ENCODE measurements around the gene ERCC6L.
"Not testable (repeated sequence)": the region's sequence is repeated elsewhere in the genome, so short reads cannot be mapped to it uniquely, and the experiment has no call there.

Gene ERCC6L

GRCh38 chrX:72247206-72247942, 8.5 kb upstream of the ERCC6L start:
- DNase-seq = no peak

DNA sequence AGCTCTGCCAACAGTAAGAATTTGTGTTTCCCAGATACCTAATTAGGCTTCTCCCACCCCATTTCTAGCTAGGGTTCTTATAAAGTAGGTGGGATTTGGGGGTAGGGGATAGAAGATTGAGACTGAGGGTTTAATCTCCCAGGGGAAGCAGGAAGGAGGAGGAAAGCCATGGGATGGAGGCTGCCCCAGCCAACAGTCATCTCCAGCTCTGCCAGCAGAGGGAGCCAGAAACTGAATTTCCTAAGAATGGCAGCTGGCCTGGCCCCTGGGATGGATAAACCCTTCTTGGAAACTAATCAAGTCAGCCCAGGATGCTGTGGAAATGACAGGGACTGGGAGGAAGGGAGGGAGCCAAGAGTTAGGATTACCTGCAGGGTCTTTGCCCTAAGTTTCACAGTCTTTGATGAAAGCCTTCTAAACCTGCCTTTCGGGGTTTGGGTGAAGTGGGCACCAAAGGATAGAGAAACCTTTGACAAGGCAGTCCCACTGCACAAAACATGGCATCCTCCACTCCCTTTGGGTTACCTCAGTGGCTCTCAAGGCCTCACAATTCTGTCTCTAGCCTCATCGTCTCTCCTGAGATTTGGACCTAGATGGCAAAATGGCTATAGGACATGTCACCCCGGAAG, 6.7 kb upstream of the ERCC6L start:
- peak in 1 of 2 experiments; percentile 66 for DNase-seq

- no peak for DNase-seq
Measured at GRCh38 chrX:72243472-72243871, 4.6 kb upstream of the ERCC6L start.

DNA sequence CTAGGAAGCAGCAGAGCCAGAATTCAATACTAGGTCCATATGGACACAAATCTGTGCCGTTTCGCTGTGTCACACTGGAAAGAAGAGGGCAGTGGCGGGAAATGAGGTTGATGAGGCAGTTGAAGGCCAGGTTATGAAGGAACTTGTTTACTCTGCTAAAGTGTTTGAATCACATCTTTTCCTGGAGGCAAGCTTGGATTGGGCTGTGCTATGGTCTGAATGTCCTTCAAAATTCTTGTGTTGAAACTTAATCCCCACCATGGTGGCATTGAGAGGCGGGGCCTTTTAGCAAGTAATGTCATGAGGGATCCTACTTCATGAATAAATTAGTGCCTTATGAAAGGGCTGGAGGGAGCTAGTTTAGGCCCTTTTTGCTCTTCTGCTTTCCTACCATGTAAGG, 2.1 kb upstream of the ERCC6L start:
- DNase-seq = no peak

DNA sequence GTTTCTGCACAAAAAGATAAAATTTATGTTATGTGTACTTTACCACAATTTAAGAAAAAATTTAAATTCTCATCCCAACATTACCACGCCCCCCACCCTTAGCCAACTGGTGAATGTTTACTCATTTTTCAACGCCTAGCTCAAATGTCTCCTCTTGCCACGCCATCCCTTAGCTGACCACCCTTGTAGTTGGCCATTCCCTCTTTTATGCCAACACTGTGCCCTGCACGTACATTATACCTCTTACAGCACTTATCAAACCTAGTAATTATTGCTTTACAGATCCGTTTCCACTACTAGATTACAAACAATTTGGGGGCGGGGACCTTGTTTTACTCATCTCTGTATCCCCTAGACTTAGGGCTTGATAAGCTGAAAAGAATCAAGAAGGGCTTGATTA, 644 bp downstream of the ERCC6L start:
- no peak for DNase-seq

GRCh38 chrX:72236841-72237240, 2.0 kb downstream of the ERCC6L start:
- DNase-seq = no peak

DNA sequence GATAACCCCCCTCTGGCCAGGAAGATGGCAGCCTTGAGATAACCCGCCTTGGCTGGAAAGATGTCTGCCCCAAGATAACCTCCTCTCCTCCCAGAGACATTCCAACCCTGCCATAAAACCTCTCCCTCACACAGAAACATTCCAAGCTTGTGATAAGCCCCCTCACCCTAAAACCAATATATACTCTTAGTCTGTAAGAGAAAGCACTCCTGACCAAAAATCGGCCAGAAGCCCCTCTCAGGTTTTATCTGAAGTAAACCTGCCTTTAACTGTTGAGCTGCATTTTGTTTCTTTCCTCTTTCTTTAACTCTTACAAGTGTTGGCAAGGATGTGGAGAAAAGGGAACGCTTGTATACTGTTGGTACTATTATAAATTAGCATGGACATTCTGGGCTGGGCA, 8.5 kb downstream of the ERCC6L start:
- no peak for DNase-seq

DNA sequence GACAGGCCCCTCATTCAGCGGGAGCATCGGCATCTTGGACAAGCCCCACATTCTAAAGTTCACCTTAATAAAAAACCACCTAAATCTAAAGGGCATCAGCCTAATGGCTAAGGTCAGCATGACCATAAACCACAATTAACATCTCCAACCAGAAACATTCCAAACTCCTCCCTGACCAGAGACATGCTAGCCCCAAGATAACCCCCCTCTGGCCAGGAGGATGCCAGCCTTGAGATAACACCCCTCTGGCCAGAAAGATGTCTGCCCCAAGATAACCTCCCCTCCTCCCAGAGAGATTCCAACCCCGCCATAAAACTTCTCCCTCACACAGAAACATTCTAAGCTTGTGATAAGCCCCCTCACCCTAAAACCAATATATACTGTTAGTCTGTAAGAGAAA, 18.5 kb downstream of the ERCC6L start:
- not testable (repeated sequence) for DNase-seq

DNA sequence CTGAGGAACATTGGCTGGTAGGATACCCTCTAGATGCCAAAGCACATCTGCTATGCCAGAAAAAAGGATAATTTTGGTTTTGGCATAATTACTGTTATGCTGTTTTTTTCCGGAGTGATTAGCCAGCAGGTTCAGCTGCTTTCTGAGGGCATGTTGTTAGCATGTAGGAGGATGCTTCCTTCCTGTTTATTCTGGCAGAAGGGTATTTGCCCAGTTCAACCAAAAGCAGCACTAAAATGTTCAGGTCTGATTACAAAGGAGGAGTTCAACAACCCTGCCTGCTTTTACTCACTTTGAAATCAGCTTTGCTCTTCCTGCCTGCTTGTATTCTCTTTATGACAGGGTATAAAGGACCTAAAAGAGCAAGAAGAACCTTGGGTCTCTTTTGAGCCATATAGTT, 21.9 kb downstream of the ERCC6L start:
- no peak for DNase-seq

DNA sequence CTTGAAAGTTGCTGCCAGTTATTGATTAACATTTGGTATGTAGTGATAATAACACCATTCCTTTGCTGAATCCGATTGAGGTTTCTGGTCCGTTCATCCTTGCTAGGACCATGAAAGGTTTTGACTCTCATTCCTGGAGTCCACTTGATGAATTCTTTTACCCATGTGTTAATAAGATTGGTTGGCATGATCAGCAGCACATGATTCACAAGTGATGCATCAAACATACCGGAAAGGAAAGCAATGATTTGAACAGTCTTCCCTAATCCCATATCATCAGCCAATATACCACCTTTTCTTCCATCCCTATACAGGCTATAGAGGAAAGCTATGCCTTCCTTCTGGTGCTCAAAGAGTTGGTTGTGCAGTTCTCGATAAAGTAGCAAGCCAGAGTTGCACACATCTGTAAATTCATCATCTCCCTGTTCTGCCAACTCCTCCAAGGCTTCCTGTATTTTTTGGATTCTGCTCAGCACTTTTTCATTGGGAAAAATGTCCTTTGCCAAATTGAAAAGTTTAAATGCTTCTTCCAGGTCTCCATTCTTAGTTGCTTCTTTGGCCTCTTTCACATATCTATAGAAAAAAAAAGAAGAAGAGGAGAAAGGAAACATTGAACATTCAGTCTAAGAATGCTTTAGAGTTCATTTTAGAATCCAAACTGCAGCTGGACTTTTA, 30.6 kb downstream of the ERCC6L start:
- no peak for DNase-seq

DNA sequence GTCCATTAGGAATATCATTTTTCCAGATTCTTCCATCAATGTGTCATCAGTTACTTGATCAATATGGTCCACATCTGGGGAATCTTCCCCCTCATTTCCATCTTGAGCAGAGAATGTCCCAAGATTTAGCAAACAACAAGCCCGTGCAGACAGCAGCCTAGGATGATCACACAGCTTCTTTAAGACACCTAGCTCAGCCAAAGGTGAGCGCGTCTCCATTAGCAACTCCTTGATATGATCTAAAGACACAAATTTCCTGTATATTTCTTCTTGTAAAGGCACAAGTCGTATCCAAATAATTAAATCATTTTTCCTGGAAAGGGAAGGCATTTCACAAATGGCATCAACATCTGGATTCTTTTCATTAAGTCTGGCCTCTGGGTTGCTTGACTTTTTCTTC, 31.5 kb downstream of the ERCC6L start:
- DNase-seq = no peak

- DNase-seq = no peak
Measured at GRCh38 chrX:72205706-72206105, 33.1 kb downstream of the ERCC6L start.

- no peak for DNase-seq
Measured at GRCh38 chrX:72203421-72203820, 35.4 kb downstream of the ERCC6L start.

DNA sequence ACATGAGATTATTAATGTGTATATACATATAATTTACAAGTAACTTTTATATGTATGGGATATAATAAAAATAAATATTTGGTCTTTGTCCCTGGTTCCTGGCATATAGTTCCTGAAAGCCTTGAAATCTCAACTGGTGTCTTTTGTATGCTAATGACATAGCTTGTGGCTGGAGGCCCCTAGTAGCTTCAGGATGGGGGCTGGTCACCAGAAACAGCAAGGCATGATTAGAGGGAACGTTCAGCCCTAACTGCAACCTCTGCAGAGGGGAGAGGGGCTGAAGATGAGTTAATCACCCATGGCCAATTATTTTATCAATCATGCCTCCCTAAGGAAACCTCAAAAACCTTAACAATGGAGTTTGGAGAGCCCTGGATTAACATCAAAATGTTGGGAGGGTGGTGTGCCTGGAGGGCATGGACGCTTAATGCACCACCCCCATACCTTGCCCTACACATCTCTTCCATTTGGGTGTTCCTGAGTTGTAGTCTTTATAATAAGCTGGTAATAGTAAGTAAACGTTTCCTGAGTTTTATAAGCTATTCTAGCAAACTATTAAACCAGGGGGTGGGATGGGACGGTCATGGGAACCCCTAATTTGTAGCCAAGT, 35.9 kb downstream of the ERCC6L start:
- DNase-seq = no peak

GRCh38 chrX:72201836-72202536, 36.8 kb downstream of the ERCC6L start:
- no peak for DNase-seq

DNA sequence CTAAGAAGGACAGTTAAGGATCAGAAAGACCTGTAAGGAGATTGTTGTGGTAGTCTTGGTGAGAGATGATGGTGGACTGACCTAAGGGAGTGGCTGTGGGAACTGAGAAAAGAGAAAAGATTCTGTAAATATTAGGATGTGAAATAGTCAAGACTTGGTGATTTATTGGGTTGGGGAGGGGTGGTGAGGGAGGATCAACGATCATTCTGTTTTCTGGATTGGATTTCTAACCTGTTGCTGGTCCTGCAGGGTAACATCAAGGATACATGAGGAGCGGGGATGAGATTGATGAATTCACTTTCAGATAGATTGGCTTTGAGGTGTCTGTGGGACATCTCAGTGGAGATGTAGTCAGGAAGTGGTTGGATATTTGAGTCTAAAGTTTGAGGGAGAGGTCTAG, 55.9 kb downstream of the ERCC6L start:
- no peak for DNase-seq

- DNase-seq = peak; percentile 97 to 98
Measured at GRCh38 chrX:72181178-72182125, 57.4 kb downstream of the ERCC6L start, which contains the start of gene PIN4. Gene PIN4 (plus strand): TSS chrX:72181757. CDS start chrX:72181786, 29 bp downstream.

DNA sequence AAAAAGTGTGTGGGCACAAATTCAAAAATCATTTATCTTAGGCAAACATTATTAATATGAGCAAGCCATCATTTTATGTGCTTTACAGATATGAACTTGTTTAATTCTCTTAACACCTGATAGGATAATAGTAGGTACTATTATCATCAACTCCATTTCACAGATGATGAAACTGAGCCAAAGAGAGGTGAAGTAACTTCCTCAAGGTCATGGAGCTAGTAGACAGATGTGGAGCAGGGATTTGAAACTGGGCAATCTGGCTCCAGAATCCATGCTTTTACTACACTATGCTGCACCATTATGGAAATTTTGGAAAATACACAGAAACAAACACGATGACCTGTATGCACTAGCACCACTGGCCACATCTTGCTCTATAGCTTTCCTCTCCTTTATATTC, 58.3 kb downstream of the ERCC6L start:
- peak in 1 of 2 experiments; percentile 52 for DNase-seq

DNA sequence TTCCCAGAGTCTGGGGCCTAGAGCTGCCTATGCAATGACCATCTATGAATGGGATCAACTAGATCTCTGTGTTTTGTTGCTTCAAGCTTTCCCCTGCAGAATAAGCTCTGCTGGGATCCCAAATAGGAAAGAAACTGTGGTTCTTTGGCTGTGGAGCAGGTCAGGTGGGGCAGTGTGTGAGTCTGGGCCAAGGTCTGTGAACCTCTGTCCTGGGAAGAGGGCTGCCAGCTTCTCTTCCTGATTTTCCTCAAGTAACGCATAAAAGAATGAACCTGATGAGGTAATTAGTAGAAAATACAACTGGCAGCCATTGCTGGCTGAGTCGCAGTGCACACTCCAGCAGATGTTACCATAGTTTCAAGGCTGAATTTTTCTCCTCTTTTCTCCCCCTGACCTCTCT, 61.8 kb downstream of the ERCC6L start:
- no peak for DNase-seq

- not testable (repeated sequence) for DNase-seq
Measured at GRCh38 chrX:72176289-72176688, 62.5 kb downstream of the ERCC6L start.

DNA sequence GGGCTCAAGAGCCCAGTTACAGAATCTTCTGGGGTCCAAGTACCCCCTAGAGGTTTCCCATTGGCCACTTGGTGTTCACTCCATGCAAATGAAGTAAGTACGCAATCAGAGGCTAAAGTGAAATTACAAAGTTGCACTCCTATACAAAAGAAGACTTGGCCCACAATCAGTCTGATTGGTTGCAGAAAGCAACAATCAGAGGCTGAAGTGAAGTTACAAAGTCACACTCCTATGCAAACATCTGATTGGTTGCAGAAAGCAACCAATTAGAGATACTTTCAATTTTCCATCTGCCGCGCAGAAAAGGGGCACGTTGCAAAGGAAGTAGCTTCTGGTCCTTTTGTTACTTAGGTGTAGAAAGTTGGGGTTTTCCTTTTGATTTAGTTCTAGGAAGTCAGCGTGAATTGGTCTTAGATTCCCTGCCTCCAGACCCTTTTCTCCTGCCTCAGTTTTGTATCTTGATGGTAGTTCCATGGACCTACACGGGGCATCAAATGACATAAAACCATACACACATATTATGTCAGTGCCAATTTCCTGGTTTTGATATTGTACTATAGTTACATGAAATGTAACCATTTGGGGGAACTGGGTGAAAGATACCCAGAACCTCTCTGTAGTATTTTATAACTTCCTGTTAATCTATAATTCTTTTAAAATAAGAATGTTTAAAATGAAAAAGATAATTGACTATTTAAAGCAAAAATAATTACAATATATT, 69.7 kb downstream of the ERCC6L start:
- no peak for DNase-seq

Measured in NCI-H526 (cell line).